AG08395 (cell line): ENCODE data around the gene FLRT3.

Source experiments
- DNase-seq: peaks from one replicate; pipeline ENCODE4 v3.0.0; 2012; ENCODE audit warnings: mixed read lengths, low spot score

Gene FLRT3

DNA sequence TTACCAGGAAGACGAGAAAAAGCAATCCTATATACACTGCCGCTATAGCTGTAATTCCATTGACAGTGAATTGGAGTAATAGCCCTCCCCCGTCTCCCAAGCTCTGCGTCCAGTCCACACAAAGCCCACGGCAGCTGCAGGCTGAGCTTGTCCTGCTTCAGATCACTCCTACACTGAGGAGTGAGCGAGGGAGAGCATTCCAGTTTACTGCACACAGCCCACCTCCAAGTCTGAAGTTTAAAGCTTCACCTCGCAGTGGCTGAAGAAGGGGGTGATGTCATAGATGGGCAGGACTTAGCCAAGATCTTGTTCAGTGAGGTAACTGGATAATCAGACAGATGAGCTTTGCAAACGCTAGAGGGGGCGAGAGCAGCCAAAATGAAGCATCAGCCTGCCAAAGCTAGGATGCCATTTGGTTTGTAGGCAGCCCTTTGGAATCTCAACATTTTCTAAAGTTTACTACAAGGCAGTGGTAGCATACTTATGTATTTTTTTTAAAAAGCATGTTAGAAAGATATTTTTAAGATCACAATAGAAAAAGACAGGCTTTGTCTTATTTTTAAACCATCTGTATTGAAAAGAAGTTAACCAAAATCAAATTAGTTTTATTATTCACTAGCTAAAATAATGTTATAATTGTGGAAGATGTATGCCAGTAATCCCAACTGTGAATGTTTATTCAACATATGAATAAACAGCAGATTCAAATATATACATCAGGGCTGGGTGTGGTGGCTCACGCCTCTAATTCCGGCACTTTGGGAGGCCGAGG is at the start of gene FLRT3:
Gene FLRT3, minus strand, starts transcription at position 213 of the 772 bp plus-strand sequence. CDS start 10,106 bp downstream, outside the sequence.
- DNase-seq, result peak; percentile 90

DNA sequence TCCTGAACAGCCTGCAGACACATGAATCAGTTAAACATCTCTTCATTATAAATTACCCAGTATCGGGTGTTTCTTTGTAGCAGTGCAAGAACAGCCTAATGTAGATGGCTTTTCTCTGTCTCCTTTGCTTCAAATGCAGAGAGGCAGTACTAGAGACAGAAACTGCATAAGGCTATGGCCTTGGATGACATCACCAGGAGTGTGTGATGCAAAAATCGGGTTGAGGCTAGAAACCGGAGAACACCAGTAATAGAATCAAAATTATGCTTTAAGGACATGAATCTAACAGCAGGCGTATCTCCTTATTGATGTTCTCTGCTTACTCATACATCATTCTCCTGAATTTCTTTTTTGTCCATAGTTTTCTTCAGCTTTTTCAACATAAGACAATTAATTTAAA is 49.3 kb upstream of the FLRT3 start:
- no peak for DNase-seq

DNA sequence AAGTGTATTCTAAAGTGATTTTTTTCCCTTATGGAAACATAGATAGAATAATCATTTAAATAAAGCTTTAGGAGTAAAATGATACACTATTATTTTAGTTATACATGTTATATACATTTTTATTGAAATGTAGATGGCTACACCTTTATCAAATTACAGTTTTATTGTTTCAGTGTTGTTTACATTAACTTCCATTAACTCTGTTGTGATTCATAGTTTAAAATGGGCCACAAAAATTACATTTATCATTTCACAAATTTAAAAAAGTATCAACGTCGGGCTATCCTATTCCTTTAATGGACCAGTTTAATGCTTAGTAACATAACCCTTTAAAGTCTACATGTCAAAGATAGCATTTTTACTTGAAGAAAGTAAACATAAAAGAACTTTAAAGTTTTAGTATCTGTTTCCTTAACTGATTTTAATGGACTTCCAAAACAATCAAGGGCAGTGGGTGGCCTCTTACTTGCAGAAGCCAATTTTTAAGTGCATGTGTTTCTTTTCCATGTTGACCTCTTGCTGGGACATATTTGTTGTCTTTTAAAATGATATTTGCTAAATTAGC is 47.8 kb upstream of the FLRT3 start:
- no peak for DNase-seq

DNA sequence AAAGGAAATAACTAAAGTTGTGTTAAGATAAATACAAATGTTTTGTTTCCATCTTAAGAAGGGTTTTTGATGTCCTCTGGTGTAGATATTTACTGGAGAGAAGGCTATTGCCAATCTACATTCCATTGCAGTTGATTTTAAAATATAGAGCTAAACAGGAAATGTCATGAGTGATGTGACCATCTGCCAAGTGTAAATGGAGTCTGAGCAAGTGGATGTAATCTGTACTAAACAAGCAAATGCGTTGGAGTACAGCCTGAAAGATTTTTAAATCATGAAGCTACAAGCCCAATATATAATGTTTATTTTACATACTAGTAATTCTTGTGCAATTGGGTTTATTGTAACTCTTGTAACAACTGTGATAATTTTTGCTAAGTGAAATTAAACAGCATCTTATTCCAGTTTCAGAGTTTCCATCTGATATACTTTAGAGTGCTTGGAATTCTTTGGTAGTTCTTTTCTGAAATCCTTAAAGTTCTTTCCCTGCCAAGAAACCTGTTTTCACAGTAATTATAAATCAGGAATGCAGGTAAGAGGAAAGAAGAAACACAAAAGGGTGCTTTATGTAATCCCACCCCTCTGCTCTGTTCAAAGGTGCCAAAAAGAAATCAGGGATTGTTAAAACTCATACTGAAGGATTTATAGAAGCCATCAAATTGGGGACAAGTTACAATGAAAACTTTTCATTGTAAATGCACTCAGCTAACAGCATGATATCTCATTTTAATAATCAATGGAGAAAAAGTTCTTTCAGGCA is 47.2 kb upstream of the FLRT3 start:
- no peak for DNase-seq

DNA sequence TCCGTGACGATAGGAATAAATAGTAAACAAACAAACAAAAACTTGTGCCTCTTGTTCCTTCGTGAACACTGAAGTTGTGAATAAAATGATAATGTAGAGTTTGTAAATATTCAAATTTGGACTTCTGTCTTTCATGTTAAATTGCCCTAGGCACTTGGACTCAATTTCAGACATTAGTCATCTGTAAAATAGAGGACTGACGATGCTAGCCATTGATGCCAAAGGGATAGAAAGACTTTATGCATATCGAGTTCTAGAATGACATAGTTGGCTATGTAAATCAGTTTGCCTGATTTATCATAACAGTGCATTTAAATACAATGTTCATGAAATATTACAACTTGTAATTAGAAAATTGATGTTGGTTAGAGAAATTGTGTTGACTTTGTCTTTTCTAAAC is 45.9 kb upstream of the FLRT3 start:
- DNase-seq, result no peak

DNA sequence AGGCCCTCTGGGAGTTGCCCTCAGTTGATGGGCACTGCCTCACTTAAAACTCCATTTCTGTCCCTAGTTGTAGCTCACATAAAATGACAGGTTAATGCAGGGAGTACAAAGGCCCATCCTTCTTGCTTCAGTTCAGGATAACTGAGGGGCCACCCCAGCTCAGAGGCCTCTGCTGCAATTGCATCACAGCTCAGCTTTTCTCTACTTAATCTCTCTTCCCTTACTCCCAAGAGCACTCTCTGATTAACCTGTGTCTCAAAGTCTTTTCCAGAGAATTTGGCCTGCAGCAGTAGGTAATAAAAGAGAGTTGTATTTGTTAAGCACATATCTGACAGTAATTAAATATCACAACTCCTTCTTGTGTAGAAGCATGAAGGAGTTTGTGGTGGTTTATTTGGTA is 40.9 kb upstream of the FLRT3 start:
- DNase-seq, result no peak

DNA sequence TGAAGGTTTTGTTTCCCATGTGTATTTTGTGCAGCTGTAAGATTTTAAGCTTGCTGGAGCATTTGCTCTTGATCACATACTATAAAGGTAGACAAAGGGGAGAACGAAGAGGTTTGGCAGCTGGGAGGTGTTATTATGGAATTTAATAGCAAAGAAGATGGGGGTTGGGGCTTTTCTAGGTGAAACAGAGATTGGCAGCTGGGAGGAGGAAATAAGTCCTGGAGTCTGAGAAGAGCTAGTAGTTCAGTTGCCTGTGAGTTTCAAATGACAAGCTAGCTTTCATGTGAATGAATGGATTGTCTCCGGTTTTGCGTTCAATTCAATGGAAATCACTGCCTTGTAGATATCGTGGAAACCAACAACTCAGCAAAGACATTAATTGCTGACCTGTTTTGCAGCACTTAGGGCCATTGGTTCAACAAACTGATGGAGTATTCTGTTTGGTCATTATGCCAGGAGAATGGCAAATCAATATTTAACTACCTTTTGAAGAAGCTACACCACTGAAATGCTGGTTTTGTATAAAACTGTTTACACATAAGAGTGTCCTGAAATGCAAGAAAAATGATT is 38.1 kb upstream of the FLRT3 start:
- no peak for DNase-seq

DNA sequence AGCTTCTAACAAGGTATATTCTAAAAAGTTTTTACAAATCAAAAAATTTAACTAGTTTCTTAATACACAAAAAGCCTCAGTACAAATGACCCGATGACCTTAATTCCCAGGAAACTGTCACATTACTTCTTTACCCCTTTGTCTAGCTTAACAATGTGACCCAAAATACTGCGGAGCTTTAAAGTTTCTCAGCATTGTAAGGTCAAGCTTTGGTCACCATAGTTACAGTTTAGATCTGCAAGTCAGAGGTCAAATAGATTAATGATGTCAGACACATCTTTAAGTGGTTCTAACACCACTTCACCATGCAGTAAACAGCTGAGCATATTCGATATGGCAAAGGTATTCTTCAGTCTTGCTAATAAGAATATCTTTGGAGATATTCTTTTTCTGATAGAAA is 36.8 kb upstream of the FLRT3 start:
- no peak for DNase-seq

DNA sequence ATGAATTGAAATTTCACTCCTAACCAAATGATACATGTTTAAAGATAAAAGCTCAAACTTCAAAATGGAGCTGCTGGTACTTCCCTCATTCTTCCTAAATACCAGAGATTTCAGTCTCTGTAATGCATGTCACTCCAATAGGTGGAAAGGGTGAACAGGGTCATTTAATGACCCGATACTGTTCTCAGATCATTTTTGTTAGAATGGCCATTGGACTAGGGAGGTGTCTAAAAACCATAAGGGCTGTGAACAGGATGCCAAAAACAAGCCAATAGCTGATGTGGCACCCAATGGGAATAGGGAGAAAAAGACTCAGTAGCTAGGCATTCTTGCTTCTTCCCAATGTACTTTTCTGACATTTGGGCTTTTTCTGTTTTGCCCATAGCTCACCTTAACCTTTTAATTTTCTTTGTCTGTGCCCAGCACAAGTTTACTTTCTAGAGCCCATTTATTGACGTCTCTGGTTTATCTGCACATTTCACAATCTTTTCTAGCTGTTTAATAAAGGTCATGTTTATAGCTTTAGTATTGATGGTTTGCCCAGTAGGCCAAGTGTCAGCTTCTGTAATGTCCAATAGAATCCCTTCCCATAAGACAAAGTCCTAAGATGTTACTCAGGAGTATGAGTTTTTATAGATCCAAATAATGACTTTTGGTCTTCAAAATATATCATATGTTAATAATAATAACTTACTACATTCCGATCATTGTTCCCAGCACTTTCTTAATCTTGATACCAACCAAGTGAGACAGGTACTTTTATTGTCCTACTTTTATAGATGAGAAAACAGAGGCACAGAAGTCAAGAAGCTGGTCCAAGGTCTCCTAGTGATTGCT is 24.3 kb upstream of the FLRT3 start:
- no peak for DNase-seq

DNA sequence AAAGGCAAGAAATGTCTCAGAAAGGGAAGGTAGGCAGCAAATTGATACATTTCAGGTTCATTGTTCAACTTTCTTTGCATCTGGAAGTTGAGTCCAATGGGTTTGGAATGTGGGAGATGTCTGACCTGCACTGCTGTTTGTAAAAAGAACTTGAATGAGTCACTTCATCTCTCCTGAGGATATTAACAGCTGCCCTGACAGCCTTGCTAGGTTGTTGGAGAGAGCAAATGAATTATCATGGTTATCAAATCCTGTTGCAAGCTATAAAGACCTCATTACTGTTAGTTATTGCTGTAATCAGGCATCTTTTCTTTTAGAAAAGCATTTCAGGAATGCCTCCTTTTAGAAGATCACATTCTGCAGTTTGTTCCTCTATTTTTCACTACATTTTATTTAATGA is 23.0 kb upstream of the FLRT3 start:
- no peak for DNase-seq

DNA sequence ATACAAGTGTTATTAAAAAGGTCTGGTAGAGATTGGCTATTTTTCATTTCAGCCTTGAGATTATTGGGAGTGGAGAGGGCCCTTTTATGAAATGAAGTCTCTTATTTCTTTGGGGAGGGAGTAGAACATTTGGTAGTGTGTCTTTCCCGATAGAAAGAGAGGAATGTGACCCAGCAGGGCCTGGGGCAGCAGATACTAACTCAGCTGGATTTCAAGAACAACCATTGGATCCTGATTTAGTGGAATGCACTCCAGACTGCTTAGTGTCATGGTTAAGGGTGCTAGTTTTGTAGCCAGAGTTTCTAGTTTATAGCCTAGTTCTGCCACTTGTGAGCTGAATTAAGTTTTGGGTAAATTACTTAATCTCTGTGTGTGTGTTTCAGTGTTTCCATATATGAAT is 18.4 kb upstream of the FLRT3 start:
- DNase-seq, result no peak

DNA sequence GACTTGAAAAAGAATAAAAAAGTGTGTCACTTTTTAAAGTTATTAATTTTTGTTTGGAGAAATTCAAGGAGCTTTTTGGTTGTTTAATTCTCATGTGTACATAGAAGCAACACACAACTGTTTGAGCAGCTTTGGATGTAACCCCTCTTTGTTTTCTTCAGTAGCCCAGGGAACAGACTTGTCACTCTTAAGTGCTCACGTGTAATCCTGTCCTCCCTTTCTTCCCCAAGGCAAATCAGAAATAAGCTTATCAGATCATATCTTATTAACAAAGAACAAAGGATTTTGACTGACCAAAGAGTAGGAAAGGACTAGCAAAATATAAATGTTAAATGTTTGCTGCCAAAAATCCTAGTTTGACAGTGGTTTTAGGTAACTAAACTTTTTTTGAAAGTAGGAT is 7.3 kb upstream of the FLRT3 start:
- DNase-seq, result no peak

DNA sequence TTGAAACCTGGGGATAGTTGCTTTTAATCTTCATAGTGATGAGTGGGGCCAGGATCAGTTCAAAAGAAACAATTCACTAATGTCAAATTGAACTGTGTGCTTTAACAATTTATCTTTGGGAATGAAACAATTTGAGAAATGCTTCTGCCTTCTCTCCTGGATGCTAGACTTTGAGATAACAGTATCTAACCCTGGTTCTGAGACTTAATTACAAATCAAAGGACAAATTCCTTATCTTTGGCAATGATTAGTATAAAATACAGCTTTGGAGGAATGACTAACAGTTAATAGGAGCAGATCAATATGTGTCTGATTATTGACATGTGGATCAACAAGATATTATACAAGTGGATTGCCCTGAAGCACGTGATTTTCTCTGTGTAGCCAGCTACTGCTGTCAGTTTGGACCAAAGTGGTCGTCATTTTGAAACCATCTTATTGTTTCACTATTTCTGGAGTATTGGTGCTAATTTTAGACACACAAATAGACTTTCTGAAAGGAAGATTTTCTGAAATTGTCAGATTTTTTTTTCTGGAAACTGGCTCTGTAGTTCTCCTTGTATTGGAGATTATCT is 6.2 kb upstream of the FLRT3 start:
- DNase-seq, result no peak

DNA sequence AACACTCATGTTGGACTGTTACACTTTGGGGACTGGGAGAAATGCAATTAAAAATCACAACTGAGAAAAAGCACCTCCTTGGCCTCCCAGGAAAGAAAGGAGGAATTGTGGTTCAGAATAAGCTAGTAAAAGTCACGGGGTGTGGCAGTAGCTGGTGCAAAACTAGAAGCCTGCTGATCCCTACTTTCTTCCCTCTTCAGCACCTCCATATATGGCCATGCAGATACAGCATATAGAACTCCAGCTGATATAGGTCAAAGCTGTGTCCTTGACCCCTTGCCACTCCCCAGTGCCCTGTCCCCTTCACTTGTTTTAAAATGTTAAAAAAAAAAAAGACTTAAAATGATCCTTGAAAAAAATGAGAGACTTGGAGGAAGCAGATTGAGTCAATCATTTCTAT is 5.5 kb upstream of the FLRT3 start:
- no peak for DNase-seq

DNA sequence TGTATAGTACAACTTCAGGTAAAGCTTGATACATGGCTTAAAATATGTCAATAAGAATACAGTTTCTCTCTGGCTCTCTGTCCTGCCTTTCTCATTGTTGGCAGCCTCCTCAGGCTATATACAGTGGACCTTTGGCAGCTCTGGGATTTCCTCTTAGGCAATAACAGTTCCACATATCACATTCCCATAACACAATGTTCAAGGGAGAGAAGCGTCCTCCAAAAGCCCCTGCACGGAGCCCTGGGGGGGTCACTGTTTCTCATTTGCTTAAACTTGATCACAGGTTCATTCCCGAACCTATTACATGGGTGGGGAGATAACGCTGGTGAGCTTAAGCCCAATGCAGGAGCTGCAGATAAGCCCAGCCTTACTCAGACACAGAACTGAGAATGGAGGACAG is 4.4 kb upstream of the FLRT3 start:
- DNase-seq, result no peak

DNA sequence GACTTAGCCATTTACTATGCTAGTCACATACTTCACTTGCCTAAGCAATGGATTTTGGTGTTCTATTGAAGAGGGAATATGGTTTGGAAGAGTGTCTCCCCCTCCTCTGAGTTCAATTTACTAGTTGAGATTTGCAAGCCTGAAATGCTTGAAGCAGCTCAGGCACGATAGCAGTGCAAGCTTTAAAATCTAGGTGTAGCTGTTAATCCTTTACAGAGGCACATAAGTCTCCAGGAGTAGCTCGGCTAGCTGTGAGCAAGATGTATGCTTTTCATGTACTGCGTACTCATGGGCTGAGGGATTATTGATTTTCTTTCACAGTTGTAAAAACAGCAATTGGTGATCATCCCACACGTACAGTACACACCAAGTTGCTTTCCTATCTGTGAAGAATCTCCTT is 726 bp downstream of the FLRT3 start:
- DNase-seq, result no peak

DNA sequence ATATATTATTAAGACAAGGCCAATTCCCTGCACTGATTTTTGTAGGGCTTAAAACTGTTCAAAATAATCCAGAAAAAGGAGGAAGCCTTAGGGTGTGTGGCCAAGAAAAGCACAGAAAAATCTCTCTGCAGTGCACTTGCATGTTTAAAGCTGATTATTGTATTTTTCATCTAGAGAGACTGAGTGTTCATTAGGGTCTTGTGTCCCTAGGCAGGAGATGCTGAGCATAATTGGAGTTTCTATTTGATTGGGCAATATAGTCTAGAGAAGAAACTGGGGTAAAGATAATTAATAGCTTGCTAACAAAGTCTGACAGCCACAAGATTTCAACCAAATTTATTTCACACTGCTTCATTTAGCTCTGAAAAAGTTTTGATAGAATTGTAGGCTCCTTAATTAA is 2.4 kb downstream of the FLRT3 start:
- DNase-seq, result no peak

DNA sequence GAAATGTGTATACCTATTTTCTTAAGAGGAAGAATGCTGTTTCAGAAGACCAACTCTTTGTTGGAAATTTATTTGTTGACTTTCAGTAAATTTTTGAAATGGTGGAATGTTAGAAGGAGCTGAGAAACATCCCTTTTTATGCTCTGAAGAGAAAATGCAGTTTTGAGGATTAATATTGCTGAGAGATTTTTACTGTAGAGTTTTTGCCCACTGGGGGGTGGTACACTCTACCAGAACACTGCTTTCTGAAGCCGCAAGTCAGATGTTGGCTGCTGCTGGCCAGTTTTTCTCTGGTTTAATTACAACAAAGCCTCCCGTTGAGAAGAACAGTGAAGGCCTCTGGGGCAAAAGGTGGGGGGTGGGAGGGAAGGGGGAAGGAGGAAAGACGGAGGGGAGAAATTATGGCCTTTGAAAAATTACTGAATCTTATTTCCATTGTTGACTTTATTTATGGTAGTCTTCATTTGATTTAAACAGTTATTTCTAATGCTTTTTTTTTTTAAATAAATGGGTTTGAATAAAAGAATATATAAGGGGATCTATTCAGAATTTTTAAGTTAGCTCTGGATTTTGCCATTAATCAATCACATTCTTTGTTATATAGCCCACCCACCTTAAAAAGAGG is 3.0 kb downstream of the FLRT3 start:
- DNase-seq, result peak; percentile 51

DNA sequence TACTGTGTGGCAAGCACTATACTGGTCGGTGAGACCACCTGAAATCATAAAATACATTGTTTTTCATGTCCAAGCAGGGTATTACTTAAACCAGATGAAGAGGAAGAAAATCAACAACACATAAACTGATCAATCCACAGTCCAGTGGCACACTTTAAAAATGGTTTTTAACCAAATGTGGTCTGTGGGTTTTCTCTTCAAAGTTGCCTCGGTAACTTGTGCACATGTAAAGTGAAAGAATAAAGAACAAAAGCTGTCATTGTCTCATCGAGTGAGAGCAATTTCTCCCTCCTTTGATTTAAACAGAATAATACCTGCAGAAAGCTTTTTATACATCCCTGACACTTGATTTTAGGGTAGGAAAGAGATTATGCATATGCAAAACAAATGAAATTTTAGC is 3.7 kb downstream of the FLRT3 start:
- no peak for DNase-seq

DNA sequence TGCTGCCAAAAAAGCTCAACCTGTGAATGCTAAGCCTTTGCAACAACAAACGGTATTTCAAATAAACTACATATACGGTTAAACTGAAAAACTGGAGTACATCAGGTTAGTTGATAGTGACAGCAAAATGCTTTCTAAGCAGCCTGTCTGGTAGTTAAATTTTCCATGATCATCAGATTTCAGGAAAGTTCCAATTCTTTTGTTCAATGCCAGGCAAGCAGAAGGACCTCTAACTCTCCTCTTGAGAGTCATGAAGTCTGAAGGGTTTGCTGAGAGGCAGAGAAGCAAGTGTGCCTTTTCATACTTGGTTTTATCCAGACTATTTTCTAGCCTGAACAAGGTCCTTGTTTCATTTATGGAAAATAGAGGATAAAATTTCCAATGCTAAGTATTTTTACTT is 4.5 kb downstream of the FLRT3 start:
- DNase-seq, result no peak

DNA sequence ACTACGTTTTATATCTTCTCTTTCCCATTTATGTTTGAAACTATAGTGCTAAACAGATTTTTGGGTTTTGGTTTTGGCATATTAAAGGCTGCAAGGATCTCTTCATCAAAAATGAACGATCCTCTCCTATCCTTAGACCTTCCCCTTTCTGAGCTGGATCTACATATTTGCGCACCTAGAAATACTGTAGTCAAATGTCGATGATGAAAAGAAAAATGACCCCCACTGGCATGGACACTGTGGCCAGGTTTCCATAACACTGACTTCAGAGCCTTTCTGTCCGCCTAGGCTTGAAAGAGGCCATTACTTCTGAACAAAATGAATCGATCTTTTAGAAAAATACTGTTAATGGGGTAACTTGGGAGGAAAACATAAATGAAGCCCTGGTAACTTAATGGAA is 5.8 kb downstream of the FLRT3 start:
- no peak for DNase-seq
